ENCODE results near the gene CYB561.
A peak's percentile ranks its signal among the peaks of the same experiment; 100 is the strongest.

CYB561 gene

DNA sequence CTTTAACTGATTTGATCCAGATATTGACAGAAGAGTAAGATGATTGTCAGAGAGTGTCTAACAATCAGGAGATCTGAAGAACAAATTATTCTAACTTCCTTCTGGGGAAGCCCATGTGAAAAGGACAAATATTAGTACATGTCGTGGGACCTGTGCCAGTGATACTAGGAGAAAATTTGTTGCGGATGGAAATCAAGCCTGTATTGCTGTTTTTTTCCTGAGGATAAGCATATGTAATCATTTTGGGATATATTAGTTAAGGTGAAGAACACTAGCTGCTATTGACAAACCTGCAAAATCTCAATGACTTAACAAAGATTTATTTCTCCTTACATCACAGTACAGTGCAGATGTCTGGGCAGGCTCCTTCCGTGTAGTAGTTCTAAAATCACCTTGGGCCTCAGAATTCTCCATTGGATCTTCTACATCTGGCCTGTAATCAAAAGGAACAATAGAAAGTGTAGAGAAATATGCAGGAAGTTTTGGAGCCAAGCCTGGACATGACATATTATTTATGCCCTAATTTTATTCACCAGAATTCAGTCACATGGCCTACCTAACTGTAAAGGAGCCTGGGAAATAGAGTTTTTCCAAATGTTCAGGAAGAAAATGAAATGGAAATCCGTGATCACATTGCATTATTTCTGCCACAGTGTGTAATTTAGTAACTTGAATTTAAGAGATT is 58.3 kb downstream of the CYB561 start:
- TF ChIP-seq, protein P1, sequence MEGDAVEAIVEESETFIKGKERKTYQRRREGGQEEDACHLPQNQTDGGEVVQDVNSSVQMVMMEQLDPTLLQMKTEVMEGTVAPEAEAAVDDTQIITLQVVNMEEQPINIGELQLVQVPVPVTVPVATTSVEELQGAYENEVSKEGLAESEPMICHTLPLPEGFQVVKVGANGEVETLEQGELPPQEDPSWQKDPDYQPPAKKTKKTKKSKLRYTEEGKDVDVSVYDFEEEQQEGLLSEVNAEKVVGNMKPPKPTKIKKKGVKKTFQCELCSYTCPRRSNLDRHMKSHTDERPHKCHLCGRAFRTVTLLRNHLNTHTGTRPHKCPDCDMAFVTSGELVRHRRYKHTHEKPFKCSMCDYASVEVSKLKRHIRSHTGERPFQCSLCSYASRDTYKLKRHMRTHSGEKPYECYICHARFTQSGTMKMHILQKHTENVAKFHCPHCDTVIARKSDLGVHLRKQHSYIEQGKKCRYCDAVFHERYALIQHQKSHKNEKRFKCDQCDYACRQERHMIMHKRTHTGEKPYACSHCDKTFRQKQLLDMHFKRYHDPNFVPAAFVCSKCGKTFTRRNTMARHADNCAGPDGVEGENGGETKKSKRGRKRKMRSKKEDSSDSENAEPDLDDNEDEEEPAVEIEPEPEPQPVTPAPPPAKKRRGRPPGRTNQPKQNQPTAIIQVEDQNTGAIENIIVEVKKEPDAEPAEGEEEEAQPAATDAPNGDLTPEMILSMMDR (IDR thresholded peaks at IDR 0.05; ENCODE audit: low read depth, low read length): no peak
- peak; percentile 32 to 35 for DNase-seq (ENCODE audit: low read depth in 2 of 2)
- no peak overlapping the region for H3K4me3 ChIP-seq (replicated peaks in 1 of 2; ENCODE audit: low read depth in 2 of 2, low read length in 2 of 2)

DNA sequence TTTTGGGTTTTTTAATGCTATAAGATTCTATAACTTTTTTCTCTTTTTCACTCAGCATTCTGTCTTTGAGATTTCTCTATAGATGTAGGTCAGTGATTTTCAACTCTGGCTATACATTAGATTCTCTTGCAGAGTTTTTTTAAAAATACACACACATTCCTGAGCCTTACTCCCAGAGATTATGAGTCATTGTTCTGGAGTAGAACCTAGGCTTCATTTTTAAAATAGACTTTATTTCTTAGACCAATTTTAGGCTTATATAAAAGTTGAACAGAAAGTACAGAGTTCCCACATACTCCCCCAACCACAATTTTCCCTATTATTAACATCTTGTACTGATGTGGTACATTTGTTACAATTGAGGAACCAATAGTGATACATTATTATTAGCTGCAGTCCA is 63.3 kb downstream of the CYB561 start:
- H3K4me3 ChIP-seq (replicated peaks in 1 of 2; ENCODE audit: low read depth in 2 of 2, low read length in 2 of 2): no peak overlapping the region
- TF ChIP-seq, protein P1 (IDR thresholded peaks at IDR 0.05; ENCODE audit: low read depth, low read length): no peak
- DNase-seq (ENCODE audit: low read depth in 2 of 2): peak in 1 of 2 donors; percentile 47
